Measurements from ENCODE around the gene PDE7B.

- TF ChIP-seq CTCF (tag by site-specific recombination; IDR thresholded peaks at IDR 0.05): no peak
- TF ChIP-seq ZNF140 (tag by site-specific recombination; IDR thresholded peaks at IDR 0.05): no peak
- TF ChIP-seq ZBTB26 (tag by site-specific recombination; optimal IDR thresholded peaks at IDR 0.05): no peak
Observed at GRCh38 chr6:136093835-136094234, 242.3 kb downstream of the PDE7B start.

Measured in HEK293 (cell line).